Left colon (tissue), 2 donors: ENCODE measurements around the gene CKAP4. TPM values are rescaled to one million over a fixed set of nuclear protein-coding genes. Genes with fewer than 3 reads are reported as not detected.
"Not testable (repeated sequence)": the region's sequence is repeated elsewhere in the genome, so short reads cannot be mapped to it uniquely, and the experiment has no call there.

Experiments
- ATAC-seq: fragments of 200-7000 bp; cut with Tn5 transposase; one replicate; pipeline ENCODE4 v1.9.1; 2020; ENCODE audit warnings: mild to moderate bottlenecking, moderate library complexity
- DNase-seq, 2 donors: peaks; one replicate each; pipeline ENCODE4 v3.0.0-alpha.2; 2020
- intact Hi-C, 2 donors: fragments of 100-400 bp; cut with DNase I in 1 of 2; cut with micrococcal nuclease in 1 of 2; formaldehyde crosslinking; loops; one replicate each; pipeline versions ENCODE4 v1.11.2 to v1.14.0; 2022; cut with DNase I, micrococcal nuclease
- long read RNA-seq: library from polyadenylated mRNA; unstranded; transcript quantifications from one replicate; pipeline ENCODE4 v2.0.0, GENCODE V29; 2021
- total RNA-seq, 2 donors: library from RNA; stranded (reverse); fragmentation: NEBNext Ultra II Directional; extraction: Animal tissue kit (Norgen Biotek cat#: 25700); gene quantifications; one replicate each; pipeline ENCODE4 v1.2.1, GENCODE V29; 2021
- donor health status: DM: no; HTN: no; CAD: no.
- donor health status: DM: yes; HTN: yes; CAD: no.

CKAP4 gene, protein sequence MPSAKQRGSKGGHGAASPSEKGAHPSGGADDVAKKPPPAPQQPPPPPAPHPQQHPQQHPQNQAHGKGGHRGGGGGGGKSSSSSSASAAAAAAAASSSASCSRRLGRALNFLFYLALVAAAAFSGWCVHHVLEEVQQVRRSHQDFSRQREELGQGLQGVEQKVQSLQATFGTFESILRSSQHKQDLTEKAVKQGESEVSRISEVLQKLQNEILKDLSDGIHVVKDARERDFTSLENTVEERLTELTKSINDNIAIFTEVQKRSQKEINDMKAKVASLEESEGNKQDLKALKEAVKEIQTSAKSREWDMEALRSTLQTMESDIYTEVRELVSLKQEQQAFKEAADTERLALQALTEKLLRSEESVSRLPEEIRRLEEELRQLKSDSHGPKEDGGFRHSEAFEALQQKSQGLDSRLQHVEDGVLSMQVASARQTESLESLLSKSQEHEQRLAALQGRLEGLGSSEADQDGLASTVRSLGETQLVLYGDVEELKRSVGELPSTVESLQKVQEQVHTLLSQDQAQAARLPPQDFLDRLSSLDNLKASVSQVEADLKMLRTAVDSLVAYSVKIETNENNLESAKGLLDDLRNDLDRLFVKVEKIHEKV
- 10 to 100 TPM; 74.0 to 90.1 TPM for total RNA-seq
- long read RNA-seq, transcript CKAP4-201 (2 exons, 3,093 nt), result major isoform, 113 of 151 reads
- long read RNA-seq, partial matches to known transcripts, result 0 of 151 reads
- long read RNA-seq, other reads (novel, unspliced or antisense), result 38 of 151 reads

DNA sequence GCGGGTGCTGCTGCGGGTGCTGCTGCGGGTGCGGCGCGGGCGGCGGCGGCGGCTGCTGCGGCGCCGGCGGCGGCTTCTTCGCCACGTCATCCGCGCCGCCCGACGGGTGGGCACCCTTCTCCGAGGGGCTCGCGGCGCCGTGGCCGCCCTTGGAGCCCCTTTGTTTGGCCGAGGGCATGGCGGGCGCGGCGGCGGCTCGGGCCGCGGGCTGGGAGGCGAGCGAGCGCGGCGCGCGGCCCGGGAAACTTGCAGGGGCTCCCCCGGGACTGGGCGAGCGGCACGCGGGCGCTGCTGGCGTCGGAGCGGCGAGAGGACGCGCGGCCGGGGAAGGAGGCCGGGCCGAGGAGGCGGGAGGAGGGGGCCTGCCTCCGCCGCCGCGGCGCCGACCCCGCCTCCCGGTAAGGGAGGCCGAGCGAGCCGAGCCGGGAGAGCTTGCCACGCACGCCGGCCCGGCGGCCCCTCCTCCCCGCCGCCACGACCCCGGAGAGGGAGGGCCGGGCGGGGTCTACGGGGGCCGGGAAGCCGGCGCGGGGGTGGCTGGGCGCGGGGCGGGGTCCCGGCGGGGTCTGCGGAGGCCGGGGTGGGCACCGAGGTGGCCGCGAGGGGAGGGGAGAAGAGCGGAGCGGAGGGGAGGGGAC, at the start of gene CKAP4:
Gene CKAP4 (minus strand): TSS at position 347 of the 638 bp plus-strand sequence. CDS start 169 bp downstream, at position 178.
- intact Hi-C loops, result no loop called here
- peak; percentile 58 for ATAC-seq
- DNase-seq, result peak; percentile 77 to 79

DNA sequence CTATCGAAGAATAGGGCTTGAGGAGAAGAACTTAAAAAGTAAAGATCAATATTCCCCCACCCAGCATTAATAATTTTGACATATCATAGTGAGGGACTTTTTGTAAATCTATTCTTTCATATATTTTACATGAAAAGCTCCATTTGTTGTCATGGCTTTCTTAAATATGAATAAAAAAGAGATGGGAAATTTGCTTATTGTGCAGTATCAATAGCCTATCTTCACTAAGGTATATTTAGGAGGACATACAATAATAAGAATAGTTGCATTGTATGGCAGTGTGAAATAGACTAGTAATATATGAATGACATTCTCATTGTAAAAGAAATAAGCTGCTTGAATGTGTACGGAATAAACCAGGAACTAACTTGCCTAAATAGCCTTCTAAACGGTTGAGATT, 49.3 kb upstream of the CKAP4 start:
- DNase-seq (no peak), ATAC-seq (no peak)
- intact Hi-C loops, result no loop called here

DNA sequence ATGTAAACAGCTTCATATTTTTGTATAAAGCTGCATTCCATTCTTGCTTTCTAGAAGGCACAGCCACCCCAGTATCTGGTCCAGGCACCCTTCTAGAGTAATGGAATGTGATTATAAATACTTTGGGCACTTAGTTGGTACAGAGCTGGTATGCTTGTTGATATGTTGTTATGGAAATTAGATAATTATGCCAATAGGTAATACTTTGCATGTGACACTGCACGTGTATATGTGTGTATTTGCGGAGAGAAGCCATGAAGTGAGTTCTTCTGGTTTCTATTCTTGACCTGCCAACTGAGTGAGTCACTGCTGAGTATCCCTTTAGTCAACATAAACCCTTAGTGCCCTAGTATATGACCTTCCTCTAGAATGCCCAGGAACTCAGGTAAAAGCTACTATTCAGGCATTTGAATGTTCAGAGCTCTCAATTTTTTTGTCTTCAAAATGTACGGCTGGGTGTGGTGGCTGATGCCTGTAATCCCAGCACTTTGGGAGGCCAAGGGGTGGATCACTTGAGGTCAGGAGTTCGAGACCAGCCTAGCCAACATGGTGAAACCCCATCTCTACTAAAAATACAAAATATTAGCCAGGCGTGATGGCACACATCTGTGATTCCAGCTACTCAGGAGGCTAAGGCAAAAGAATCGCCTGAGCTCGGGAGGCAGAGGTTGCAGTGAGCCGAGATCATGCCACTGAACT, 48.5 kb upstream of the CKAP4 start:
- no peak for DNase-seq
- intact Hi-C loops, result no loop called here
- peak; percentile 48 for ATAC-seq

DNA sequence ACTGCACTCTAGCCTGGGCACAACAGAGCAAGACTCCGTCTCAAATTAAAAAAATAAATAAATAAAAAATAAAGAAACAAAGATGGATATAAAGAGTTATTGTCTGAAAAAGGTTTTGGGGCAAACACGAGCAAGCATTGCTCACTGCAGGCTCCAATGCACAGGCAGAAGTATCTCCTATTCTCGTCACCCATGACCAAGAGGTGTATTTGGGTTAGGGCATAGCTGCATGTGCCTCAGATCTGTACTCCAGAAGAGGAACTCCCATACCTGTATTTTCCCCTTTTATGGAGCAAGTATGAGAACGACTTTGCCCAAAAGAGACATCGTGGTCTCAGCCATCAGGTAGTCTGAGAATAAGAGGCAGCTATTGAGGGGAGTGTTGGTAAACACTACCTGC, 44.5 kb upstream of the CKAP4 start:
- ATAC-seq (no peak), DNase-seq (no peak)
- intact Hi-C loops, result no loop called here

- intact Hi-C loops, result no loop called here
- DNase-seq (peak in 1 of 2 donors; percentile 42), ATAC-seq (peak; percentile 91)
These were observed 43.5 kb upstream of the CKAP4 start for GRCh38 chr12:106291342-106291741.

- intact Hi-C loops, result no loop called here
- peak; percentile 72 for ATAC-seq
- DNase-seq, result no peak
These were observed 42.8 kb upstream of the CKAP4 start for GRCh38 chr12:106290666-106291065.

DNA sequence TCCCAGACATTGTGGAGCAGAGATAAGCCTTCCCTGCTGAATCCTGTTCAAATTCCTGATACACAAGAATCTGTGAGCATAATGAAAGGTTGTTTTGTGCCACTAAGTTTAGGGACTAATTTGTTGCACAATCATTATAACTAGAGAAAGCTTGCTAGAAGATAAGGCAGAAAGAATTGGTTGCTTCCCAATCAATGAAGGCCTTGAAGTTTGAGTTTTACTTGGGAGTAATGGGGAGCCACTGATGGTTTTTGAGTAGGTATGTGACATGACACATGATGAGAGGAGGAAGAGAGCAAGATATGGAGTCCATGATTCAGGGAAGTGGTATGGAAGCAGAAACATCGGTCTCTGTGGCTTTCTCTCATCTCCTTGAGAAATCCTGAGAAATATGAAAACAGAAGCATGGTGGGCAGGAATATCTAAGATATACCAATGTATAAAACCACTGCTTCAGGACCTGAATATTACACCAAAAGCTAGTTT, 41.4 kb upstream of the CKAP4 start:
- DNase-seq (no peak), ATAC-seq (no peak)
- intact Hi-C loops, result no loop called here

DNA sequence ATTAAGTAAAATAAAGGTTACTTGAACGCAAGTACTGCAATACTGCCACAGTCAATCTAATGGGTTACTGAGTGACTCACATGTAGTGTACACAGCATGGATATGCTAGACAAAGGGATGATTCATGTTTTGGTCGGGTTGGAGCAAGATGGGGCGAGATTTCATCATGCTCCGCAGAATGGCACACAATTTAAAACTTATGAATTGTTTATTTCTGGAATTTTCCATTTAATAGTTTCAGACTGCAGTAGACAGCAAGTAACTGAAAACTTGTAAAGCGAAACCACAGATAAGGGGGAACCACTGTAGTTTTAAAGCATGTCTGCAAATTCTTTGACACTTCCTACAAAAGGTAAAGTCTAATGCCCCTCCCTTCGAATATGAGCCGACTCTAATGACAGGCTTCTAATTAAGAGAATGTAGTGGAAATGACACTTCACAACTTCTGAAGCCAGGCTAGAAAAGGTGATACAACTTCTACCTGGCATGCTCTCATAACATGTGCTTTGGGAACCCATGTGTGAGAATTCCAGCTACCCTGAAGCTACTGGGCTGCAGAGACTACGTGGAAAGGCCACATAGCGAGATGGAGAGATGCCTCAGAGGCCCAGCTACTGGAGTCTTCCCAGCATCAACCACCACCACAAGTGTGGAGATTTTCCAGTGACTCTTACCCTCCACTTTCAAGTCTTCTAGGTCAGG, 40.8 kb upstream of the CKAP4 start:
- ATAC-seq (peak; percentile 57), DNase-seq (no peak)
- intact Hi-C loops, result no loop called here

GRCh38 chr12:106288101-106288493, 40.3 kb upstream of the CKAP4 start:
- DNase-seq, result no peak
- intact Hi-C loops, result no loop called here
- ATAC-seq, result no peak

DNA sequence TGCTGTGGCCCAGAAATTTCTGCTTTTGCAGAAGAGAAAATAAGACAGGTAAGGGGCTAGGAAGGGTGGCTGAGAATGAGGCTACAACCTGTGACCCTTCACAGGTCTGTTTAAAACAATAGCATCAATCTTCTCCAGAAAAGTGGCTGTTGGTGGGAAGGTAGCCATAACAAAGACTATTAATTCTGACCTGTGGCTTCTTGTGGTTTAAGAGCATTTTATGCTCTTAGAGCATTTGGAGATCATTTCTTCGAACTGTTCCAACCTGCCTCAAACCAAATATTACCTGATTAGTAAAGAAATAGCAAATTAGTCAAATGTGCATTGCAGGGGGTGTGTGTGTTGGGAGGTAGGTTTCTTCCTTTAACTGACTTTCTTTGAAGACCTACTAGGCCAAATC, 39.5 kb upstream of the CKAP4 start:
- intact Hi-C loops, result no loop called here
- DNase-seq, result no peak
- no peak for ATAC-seq

GRCh38 chr12:106286576-106287162, 38.8 kb upstream of the CKAP4 start:
- DNase-seq, intact Hi-C loops: not testable (repeated sequence)
- ATAC-seq, result peak; percentile 5

GRCh38 chr12:106285982-106286381, 38.2 kb upstream of the CKAP4 start:
- no peak for ATAC-seq
- no peak for DNase-seq
- intact Hi-C loops, result no loop called here

GRCh38 chr12:106284358-106285105, 36.7 kb upstream of the CKAP4 start:
- DNase-seq (no peak), ATAC-seq (no peak)
- intact Hi-C loops, result no loop called here

DNA sequence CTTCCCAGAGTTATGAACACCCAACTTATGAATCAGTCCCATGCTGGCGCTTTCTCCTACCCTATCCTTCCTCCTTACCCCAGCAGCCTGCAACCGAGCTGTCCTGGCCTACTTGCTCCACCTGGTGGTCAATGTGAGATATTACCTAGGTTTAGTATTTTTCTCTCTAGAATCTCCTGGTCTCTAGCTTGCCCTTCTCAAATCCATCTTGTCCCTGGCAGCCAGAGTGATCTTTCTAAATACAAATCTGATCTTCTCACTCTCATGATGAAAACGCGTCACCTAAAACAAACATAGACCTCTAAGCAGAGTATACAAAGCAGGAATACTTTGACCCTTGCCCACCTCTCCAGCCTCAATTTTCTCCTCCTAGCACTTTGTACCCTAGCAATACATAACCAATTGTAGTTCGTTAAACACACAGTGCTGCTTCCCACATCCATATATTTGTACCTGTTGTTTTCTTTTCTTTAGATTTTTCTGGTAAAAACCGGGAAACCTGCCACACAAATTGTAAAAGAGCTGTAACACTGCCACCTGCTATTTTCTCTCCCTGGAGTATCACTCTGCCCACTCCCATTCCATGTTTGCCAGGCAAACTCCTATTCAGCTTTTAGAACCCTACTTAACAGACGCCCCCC, 34.8 kb upstream of the CKAP4 start:
- intact Hi-C loops, result no loop called here
- ATAC-seq (peak; percentile 77), DNase-seq (peak; percentile 45 to 62)

DNA sequence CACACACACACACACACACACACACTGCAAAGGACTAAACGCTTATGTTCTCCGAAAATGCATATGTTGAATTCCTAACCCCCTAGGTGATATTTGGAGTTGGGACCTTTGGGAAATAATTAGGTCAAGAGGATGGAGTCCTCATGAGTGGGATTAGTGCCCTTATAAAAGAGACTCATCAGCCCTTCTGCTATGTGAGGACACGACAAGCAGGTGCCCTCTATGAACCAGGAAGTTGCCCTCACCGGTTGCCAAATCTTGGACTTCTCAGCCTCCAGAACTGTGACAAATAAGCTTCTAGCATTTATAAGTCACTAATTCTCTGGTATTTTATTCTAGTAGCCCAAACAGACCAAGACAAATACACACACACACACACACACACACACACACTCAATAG, 34.0 kb upstream of the CKAP4 start:
- ATAC-seq (peak; percentile 42), DNase-seq (no peak)
- intact Hi-C loops, result loop anchor here in 1 of 2 donors (2.0 kb wide), 1 partner anchor 53 kb away; no protein-coding TSS in a partner anchor

DNA sequence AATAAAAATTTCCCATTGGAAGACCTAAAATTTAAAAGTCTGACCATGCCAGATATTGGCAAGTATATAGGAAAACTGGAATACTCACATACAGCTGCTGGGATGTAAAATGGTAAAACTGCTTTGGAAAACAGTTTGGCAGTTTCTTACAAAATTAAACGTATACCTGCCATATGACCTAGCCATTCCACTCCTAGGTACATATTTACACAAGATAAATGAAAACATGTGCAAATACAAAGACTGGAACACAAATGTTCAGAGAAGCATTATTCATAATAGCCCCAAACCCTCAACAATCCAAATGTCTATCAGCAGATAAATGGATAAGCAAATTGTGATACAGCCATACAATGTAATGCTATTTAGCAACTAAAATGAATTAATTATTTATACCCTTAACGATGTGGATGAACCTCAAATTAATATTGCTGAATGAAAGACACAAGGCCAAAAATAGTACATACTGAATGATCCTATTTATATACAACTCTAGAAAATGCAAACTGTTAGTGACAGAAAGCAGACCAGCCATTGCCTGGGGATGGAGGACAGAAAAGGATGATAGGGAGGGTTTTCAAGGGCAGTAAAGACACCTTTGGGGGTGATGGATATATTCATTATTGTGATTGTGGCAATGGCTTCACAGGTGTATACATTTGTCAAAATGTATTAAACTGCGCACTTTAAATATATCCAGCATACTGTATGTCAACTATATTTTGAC, 33.4 kb upstream of the CKAP4 start:
- no peak for DNase-seq
- peak; percentile 58 for ATAC-seq
- intact Hi-C loops, result loop anchor here in 1 of 2 donors (2.0 kb wide), 1 partner anchor 52 kb away; no protein-coding TSS in a partner anchor
